ENCODE results near the gene SLC8B1. TPM values are rescaled to one million over a fixed set of nuclear protein-coding genes. Genes with fewer than 3 reads are reported as not detected.
A peak's percentile ranks its signal among the peaks of the same experiment; 100 is the strongest.

The SLC8B1 gene
- total RNA-seq, 3 donors from 2014 or later: 40.8 to 65.3 (median 47.2) TPM

GRCh38 chr12:113341535-113341934 is 6.6 kb upstream of the SLC8B1 start:
- H3K36me3 ChIP-seq (ENCODE audit: low read depth): no peaks in the 10 kb centered on the region
- intact Hi-C loops (cut with DNase I, micrococcal nuclease): no loop called here
- no peak overlapping the region for H3K4me3 ChIP-seq
- ATAC-seq: no peak
- no peaks in the 10 kb centered on the region for H3K9me3 ChIP-seq
- no peaks in the 10 kb centered on the region for H3K4me1 ChIP-seq (ENCODE audit: low read depth)
- no peak for DNase-seq
- no peak for TF ChIP-seq CTCF (IDR thresholded peaks at IDR 0.05)

- H3K9me3 ChIP-seq: no peaks in the 10 kb centered on the region
- no peak for DNase-seq
- H3K36me3 ChIP-seq (ENCODE audit: low read depth): no peaks in the 10 kb centered on the region
- TF ChIP-seq CTCF (IDR thresholded peaks at IDR 0.05): no peak
- intact Hi-C loops (cut with DNase I, micrococcal nuclease): no loop called here
- no peaks in the 10 kb centered on the region for H3K4me1 ChIP-seq (ENCODE audit: low read depth)
- no peak for ATAC-seq
- no peak overlapping the region for H3K4me3 ChIP-seq
These were observed 5.2 kb upstream of the SLC8B1 start for GRCh38 chr12:113340061-113340460.

GRCh38 chr12:113339540-113339939 is 4.6 kb upstream of the SLC8B1 start:
- intact Hi-C loops (cut with DNase I, micrococcal nuclease): no loop called here
- no peaks in the 10 kb centered on the region for H3K36me3 ChIP-seq (ENCODE audit: low read depth)
- no peak overlapping the region for H3K4me3 ChIP-seq
- no peaks in the 10 kb centered on the region for H3K4me1 ChIP-seq (ENCODE audit: low read depth)
- no peak for TF ChIP-seq CTCF (IDR thresholded peaks at IDR 0.05)
- H3K9me3 ChIP-seq: no peaks in the 10 kb centered on the region
- ATAC-seq (no peak), DNase-seq (no peak)

GRCh38 chr12:113333877-113334785 is 778 bp downstream of the SLC8B1 start:
- intact Hi-C loops (cut with DNase I, micrococcal nuclease): no loop called here
- no peak for TF ChIP-seq CTCF (IDR thresholded peaks at IDR 0.05)
- peak; percentile 47 to 72 (median 51) for DNase-seq
- Histone ChIP-seq H3K9me3 (no peaks in the 10 kb centered on the region), H3K36me3 (ENCODE audit: low read depth) (no peaks in the 10 kb centered on the region), H3K4me3 (peak overlapping the region; percentile 90), H3K4me1 (ENCODE audit: low read depth) (peaks cover 7% of the 10 kb centered on the region)
- ATAC-seq: peak; percentile 58

GRCh38 chr12:113333418-113333750 is 1.5 kb downstream of the SLC8B1 start:
- peaks cover 7% of the 10 kb centered on the region for H3K4me1 ChIP-seq (ENCODE audit: low read depth)
- H3K9me3 ChIP-seq: no peaks in the 10 kb centered on the region
- DNase-seq (no peak), ATAC-seq (no peak)
- no peaks in the 10 kb centered on the region for H3K36me3 ChIP-seq (ENCODE audit: low read depth)
- no peak for TF ChIP-seq CTCF (IDR thresholded peaks at IDR 0.05)
- H3K4me3 ChIP-seq: no peak overlapping the region
- intact Hi-C loops (cut with DNase I, micrococcal nuclease): no loop called here
